GM06990 (cell line): ENCODE measurements around the gene FANCE.

ENCODE experiments used
- DNase-seq: peaks from one replicate; pipeline ENCODE4 v3.0.0-alpha.2; 2011; ENCODE audit not compliant: insufficient read length; ENCODE audit errors: extremely low read depth
- H3K27me3 ChIP-seq: replicated peaks from 2 replicates; pipeline ENCODE4 v1.6.0; 2011; ENCODE audit warnings: low read length; ENCODE audit not compliant: control insufficient read depth, insufficient read depth
- H3K36me3 ChIP-seq: 2 replicates; pipeline ENCODE4 v1.5.1; 2011; ENCODE audit warnings: low read length; ENCODE audit not compliant: control insufficient read depth, insufficient read depth
- H3K4me3 ChIP-seq: replicated peaks from 2 replicates; pipeline ENCODE4 v1.5.1; 2011; ENCODE audit warnings: low read depth, mild to moderate bottlenecking, control low read depth, low read length
- CTCF ChIP-seq: IDR thresholded peaks from 2 replicates; pipeline ENCODE4 v1.5.1; 2011; ENCODE audit warnings: low read length, control low read depth, mild to moderate bottlenecking, inconsistent platforms; ENCODE audit not compliant: insufficient read depth, poor library complexity, severe bottlenecking

Gene FANCE

GRCh38 chr6:35503534-35503933 lies 51.4 kb downstream of the FANCE start:
- Histone ChIP-seq H3K36me3 (no peaks in the 10 kb centered on the region), H3K4me3 (no peak overlapping the region), H3K27me3 (peaks cover 2% of the 10 kb centered on the region; the same call in 1 of the 2 replicates)
- TF ChIP-seq CTCF, result no peak
- DNase-seq, result no peak

GRCh38 chr6:35505999-35506412 lies 53.9 kb downstream of the FANCE start:
- no peak for DNase-seq
- Histone ChIP-seq H3K4me3 (no peak overlapping the region), H3K36me3 (no peaks in the 10 kb centered on the region), H3K27me3 (no peaks in the 10 kb centered on the region; the same call in none of the 2 replicates)
- no peak for TF ChIP-seq CTCF

- no peaks in the 10 kb centered on the region; the same call in none of the 2 replicates for H3K27me3 ChIP-seq
- no peak for TF ChIP-seq CTCF
- no peak for DNase-seq
- H3K36me3 ChIP-seq, result no peaks in the 10 kb centered on the region
- no peak overlapping the region for H3K4me3 ChIP-seq
Measured at GRCh38 chr6:35506536-35506935, 54.4 kb downstream of the FANCE start.

- H3K27me3 ChIP-seq, result no peaks in the 10 kb centered on the region; the same call in none of the 2 replicates
- no peak for TF ChIP-seq CTCF
- DNase-seq, result no peak
- no peaks in the 10 kb centered on the region for H3K36me3 ChIP-seq
- H3K4me3 ChIP-seq, result no peak overlapping the region
Measured at GRCh38 chr6:35507221-35507620, 55.1 kb downstream of the FANCE start.

GRCh38 chr6:35508027-35508426 lies 55.9 kb downstream of the FANCE start:
- no peak for DNase-seq
- Histone ChIP-seq H3K36me3 (no peaks in the 10 kb centered on the region), H3K27me3 (no peaks in the 10 kb centered on the region; the same call in none of the 2 replicates), H3K4me3 (no peak overlapping the region)
- TF ChIP-seq CTCF, result no peak

GRCh38 chr6:35508542-35508941 lies 56.4 kb downstream of the FANCE start:
- no peaks in the 10 kb centered on the region; the same call in none of the 2 replicates for H3K27me3 ChIP-seq
- no peaks in the 10 kb centered on the region for H3K36me3 ChIP-seq
- no peak overlapping the region for H3K4me3 ChIP-seq
- TF ChIP-seq CTCF, result no peak
- DNase-seq, result no peak
